Endothelial cell of umbilical vein (primary cell): ENCODE results near the gene TLR6. TPM values are rescaled to one million over a fixed set of nuclear protein-coding genes. Genes with fewer than 3 reads are reported as not detected.
A peak's percentile ranks its signal among the peaks of the same experiment; 100 is the strongest.

ENCODE experiments used
- BruUV-seq: library from RNA; stranded (reverse); fragments of 400-500 nt; replicated peaks from 2 replicates; lab custom pipeline; 2021; lab: Mats Ljungman, UMichigan
- CTCF ChIA-PET: fragments of 300-600, 350-600 bp; sonication (Branson Sonifier 250); formaldehyde crosslinking; loops from one replicate; lab custom pipeline; 2021; ENCODE audit warnings: antibody characterized with exemption, inconsistent platforms; lab: Charles Lee
- POLR2A ChIA-PET: fragments of 300-600, 350-600 bp; sonication (Branson Sonifier 250); formaldehyde crosslinking; loops from one replicate; lab custom pipeline; 2021; ENCODE audit warnings: antibody characterized with exemption, inconsistent platforms; lab: Charles Lee
- DNase-seq: peaks from one replicate; pipeline ENCODE4 v3.0.0-alpha.2; 2011; ENCODE audit warnings: low read depth, low spot score
- FAIRE-seq: peaks from 2 replicates; lab custom pipeline; 2011; peaks lifted over from hg19 to GRCh38; lab: Jason Lieb, UNC
- H2AFZ ChIP-seq: 2 replicates; pipeline ENCODE4 v1.6.0; 2012; ENCODE audit warnings: low read depth, low read length, control low read depth, inconsistent platforms
- H3K27ac ChIP-seq: 2 replicates; pipeline ENCODE4 v1.5.1; 2011; ENCODE audit warnings: low read depth, mild to moderate bottlenecking, control low read depth, low read length, moderate library complexity; ENCODE audit not compliant: insufficient read depth
- H3K27me3 ChIP-seq, 2 experiments: 2 replicates each; pipeline versions ENCODE4 v1.6.0 to v1.6.1; 2011; ENCODE audit warnings: low read length in 2 of 2, mixed read lengths in 1 of 2; ENCODE audit not compliant: control insufficient read depth in 2 of 2, insufficient read depth in 2 of 2
- H3K36me3 ChIP-seq, 2 experiments: 2 replicates in 1 of 2; 3 replicates in 1 of 2; pipeline ENCODE4 v1.5.1; 2011; ENCODE audit warnings: low read length in 2 of 2, mild to moderate bottlenecking in 1 of 2, moderate library complexity in 1 of 2; ENCODE audit not compliant: control insufficient read depth in 2 of 2, insufficient read depth in 2 of 2; ENCODE audit errors: extremely low read depth in 1 of 2
- H3K4me1 ChIP-seq: 3 replicates; pipeline ENCODE4 v1.5.1; 2011; ENCODE audit warnings: mild to moderate bottlenecking, low read length; ENCODE audit not compliant: control insufficient read depth, insufficient read depth; ENCODE audit errors: extremely low read depth
- H3K4me2 ChIP-seq: 2 replicates; pipeline ENCODE4 v1.6.1; 2011; ENCODE audit warnings: low read length, control low read depth, mixed read lengths; ENCODE audit not compliant: insufficient read depth
- H3K4me3 ChIP-seq, 3 experiments: fragments of 200-600 bp in 1 of 3; sonication (generic), shearing (Covaris generic) in 1 of 3; replicated peaks in 1 of 3; 2 replicates each; pipeline ENCODE4 v1.5.1; 2011 to 2016; ENCODE audit warnings: control low read depth in 3 of 3, low read length in 3 of 3, mild to moderate bottlenecking in 2 of 3, inconsistent platforms in 1 of 3, low read depth in 1 of 3, moderate library complexity in 1 of 3; ENCODE audit not compliant: insufficient read depth in 1 of 3
- H3K79me2 ChIP-seq: 2 replicates; pipeline ENCODE4 v1.6.0; 2012; ENCODE audit warnings: low read length, inconsistent platforms; ENCODE audit not compliant: control insufficient read depth, insufficient read depth
- H3K9ac ChIP-seq: replicated peaks from 2 replicates; pipeline ENCODE3; 2011; ENCODE audit warnings: low read length, control low read depth; ENCODE audit not compliant: insufficient read depth; ENCODE audit errors: extremely low read depth
- H3K9me1 ChIP-seq: replicated peaks from 3 replicates; pipeline ENCODE4 v1.6.0; 2011; ENCODE audit warnings: mild to moderate bottlenecking, low read length; ENCODE audit not compliant: control insufficient read depth, insufficient read depth; ENCODE audit errors: extremely low read depth
- H3K9me3 ChIP-seq: replicated peaks from 2 replicates; pipeline ENCODE4 v1.5.1; 2012; ENCODE audit warnings: low read length, inconsistent platforms; ENCODE audit not compliant: control insufficient read depth, insufficient read depth
- H4K20me1 ChIP-seq: replicated peaks from 2 replicates; pipeline ENCODE3; 2011; ENCODE audit warnings: mild to moderate bottlenecking, low read length; ENCODE audit not compliant: control insufficient read depth, insufficient read depth; ENCODE audit errors: extremely low read depth
- EZH2 ChIP-seq: IDR thresholded peaks from 2 replicates; pipeline ENCODE4 v1.6.1; 2012; ENCODE audit warnings: borderline replicate concordance, low read depth, mild to moderate bottlenecking, moderate library complexity, low read length, inconsistent platforms; ENCODE audit not compliant: severe bottlenecking
- GATA2 ChIP-seq: IDR thresholded peaks from 2 replicates; pipeline ENCODE4 v1.7.0; 2011; ENCODE audit warnings: low read depth, mild to moderate bottlenecking, moderate library complexity, mixed read lengths, low read length; ENCODE audit not compliant: insufficient read length, insufficient read depth
- JUN ChIP-seq: IDR thresholded peaks from 2 replicates; pipeline ENCODE4 v1.6.1; 2011; ENCODE audit warnings: borderline replicate concordance, low read depth; ENCODE audit not compliant: insufficient read length, insufficient read depth
- MYC ChIP-seq: IDR thresholded peaks from one replicate; pipeline ENCODE4 v1.6.1; 2011; ENCODE audit warnings: mild to moderate bottlenecking, low read depth, low read length
- POLR2A ChIP-seq: IDR thresholded peaks from 2 replicates; pipeline ENCODE4 v1.6.1; 2012; ENCODE audit warnings: low read depth, mild to moderate bottlenecking, control low read depth, low read length
- POLR2AphosphoS5 ChIP-seq: IDR thresholded peaks from 2 replicates; pipeline ENCODE4 v1.6.1; 2012; ENCODE audit warnings: low read depth, mild to moderate bottlenecking, control low read depth, low read length, moderate library complexity; ENCODE audit not compliant: insufficient read depth
- dilution Hi-C: fragments of 300-500 bp; cut with MboI; formaldehyde crosslinking; loops from one replicate; pipeline ENCODE4 v1.15.0; 2019; ENCODE audit warnings: low sequenced_read_pairs; ENCODE audit not compliant: extremely low pct_ligation_motif_present
- intact Hi-C: fragments of 100-400 bp; cut with micrococcal nuclease; formaldehyde crosslinking; loops from one replicate; pipeline ENCODE4 v1.10.0; 2022
- polyA plus RNA-seq, 4 experiments: library from polyadenylated mRNA; depleted of rRNA in 3 of 4; stranded (reverse) in 3 of 4; unstranded in 1 of 4; fragments of >200 nt; gene quantifications; 2 replicates each; pipeline versions ENCODE4 v1.2.1 to v1.2.3, GENCODE V29; 2011 to 2012; ENCODE audit warnings: missing spikeins in 1 of 4
- total RNA-seq: library from RNA; stranded (reverse); gene quantifications from 2 replicates; pipeline ENCODE4 v1.2.3, GENCODE V29; 2021
- TF ChIP-seq, protein P1 (sequence below), 2 donors: IDR thresholded peaks; 1 replicate in 1 of 2; 2 replicates in 1 of 2; pipeline ENCODE4 v1.5.1; 2011; ENCODE audit warnings: low read length in 2 of 2, mild to moderate bottlenecking in 2 of 2, moderate library complexity in 2 of 2, control low read depth in 1 of 2, inconsistent platforms in 1 of 2, low read depth in 1 of 2; ENCODE audit not compliant: insufficient read depth in 1 of 2; ENCODE audit errors: extremely low read depth in 1 of 2

Gene TLR6
- total and polyA plus RNA-seq, 2 donors (not counting 3 experiments of a cell fraction or from before 2014, with no cell fraction given) = 0.19 to 1.7 TPM

DNA sequence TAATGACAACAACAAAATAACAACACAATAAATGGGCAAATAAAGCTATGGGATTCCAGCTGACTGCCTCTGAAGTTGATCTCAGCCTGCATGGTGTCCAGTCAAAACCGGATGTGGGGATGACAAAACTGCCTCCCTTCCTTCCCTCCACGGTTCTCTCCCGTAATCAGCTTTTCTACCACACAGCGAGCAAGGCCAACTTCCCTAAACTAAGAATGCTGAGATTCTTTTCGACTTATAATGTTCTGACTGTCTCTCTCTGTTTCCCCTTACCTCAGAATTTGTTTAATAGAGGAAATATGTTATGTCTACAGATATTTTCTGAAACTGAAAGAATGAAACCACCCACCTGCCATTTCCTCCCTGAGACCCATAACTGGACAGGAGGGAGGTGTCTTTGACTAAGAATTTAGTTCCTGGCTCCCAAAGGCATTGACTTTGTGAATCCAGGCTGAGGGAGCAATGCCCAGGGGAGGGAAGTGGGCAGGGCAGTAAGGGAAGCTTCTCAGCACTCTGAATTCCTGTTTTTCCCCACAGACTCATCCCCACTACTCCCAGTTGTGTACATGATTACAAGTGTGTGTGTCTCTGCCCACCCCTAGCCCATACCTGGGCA lies 51.0 kb downstream of the TLR6 start:
- intact Hi-C loops = loop anchor here (1.0 to 2.0 kb wide), 2 partner anchors 46 to 51 kb away; partner anchors contain the start of gene TLR6
- H3K27ac ChIP-seq = peak overlapping the region; percentile 30

GRCh38 chr4:38804654-38805295 lies 51.8 kb downstream of the TLR6 start, which contains the start of gene TLR1:
TSS of gene TLR1 (minus strand) at chr4:38804791. CDS start at chr4:38798831, 5,960 bp downstream.
- CTCF ChIA-PET = interaction anchor here (0.7 to 4.6 kb wide), 32 partner anchors 8 to 631 kb away, joined by 3 to 31 read pairs (median 4); partner anchors contain the start of gene TLR10

More for the DNA sequence above, 51.0 kb downstream of the TLR6 start:
- Histone ChIP-seq H2AFZ (peak overlapping the region; percentile 100), H3K79me2 (no peaks in the 10 kb centered on the region), H4K20me1 (no peaks in the 10 kb centered on the region), H3K27me3 (peaks cover 0 to 3% of the 10 kb centered on the region in 2 experiments), H3K4me2 (peak overlapping the region; percentile 80), H3K36me3 (no peaks in the 10 kb centered on the region), H3K9ac (peak overlapping the region; percentile 39), H3K4me3 (peak overlapping the region in 2 of 3 experiments; percentile 11 to 54), H3K9me1 (no peaks in the 10 kb centered on the region), H3K4me1 (peaks cover 19% of the 10 kb centered on the region), H3K9me3 (no peaks in the 10 kb centered on the region)
- dilution Hi-C loops = no loop called here
- TF ChIP-seq JUN (no peak), POLR2A (no peak), EZH2 (no peak), POLR2AphosphoS5 (peak; percentile 31), GATA2 (no peak)
- FAIRE-seq (peak; percentile 95), DNase-seq (peak; percentile 44)
- ChIA-PET POLR2A (no interaction called here), CTCF (interaction anchor here (0.7 to 4.6 kb wide), 16 partner anchors 9 to 626 kb away, joined by 3 to 31 read pairs (median 4); partner anchors contain the start of gene TLR10)
- BruUV-seq = no TSS peak

More at GRCh38 chr4:38804654-38805295, 51.8 kb downstream of the TLR6 start, which contains the start of gene TLR1:
- DNase-seq (peak; percentile 89), FAIRE-seq (peak; percentile 89)
- H3K27me3 ChIP-seq = no peaks in the 10 kb centered on the region
- H3K9me1 ChIP-seq = no peaks in the 10 kb centered on the region
- H3K4me2 ChIP-seq = peak within 1 kb of the TSS; percentile 80
- H3K27ac ChIP-seq = peak within 1 kb of the TSS; percentile 30
- TF ChIP-seq POLR2AphosphoS5 (no peak), MYC (no peak)
- TF ChIP-seq, protein P1, sequence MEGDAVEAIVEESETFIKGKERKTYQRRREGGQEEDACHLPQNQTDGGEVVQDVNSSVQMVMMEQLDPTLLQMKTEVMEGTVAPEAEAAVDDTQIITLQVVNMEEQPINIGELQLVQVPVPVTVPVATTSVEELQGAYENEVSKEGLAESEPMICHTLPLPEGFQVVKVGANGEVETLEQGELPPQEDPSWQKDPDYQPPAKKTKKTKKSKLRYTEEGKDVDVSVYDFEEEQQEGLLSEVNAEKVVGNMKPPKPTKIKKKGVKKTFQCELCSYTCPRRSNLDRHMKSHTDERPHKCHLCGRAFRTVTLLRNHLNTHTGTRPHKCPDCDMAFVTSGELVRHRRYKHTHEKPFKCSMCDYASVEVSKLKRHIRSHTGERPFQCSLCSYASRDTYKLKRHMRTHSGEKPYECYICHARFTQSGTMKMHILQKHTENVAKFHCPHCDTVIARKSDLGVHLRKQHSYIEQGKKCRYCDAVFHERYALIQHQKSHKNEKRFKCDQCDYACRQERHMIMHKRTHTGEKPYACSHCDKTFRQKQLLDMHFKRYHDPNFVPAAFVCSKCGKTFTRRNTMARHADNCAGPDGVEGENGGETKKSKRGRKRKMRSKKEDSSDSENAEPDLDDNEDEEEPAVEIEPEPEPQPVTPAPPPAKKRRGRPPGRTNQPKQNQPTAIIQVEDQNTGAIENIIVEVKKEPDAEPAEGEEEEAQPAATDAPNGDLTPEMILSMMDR (IDR thresholded peaks at IDR 0.05; ENCODE audit: extremely low read depth in 1 of 2, insufficient read depth in 1 of 2, low read depth in 1 of 2, low read length in 2 of 2) = peak; percentile 15 to 36
- intact Hi-C loops (loop anchor here (1.0 to 2.0 kb wide), 2 partner anchors 45 to 52 kb away; partner anchors contain the start of gene TLR6), dilution Hi-C loops (no loop called here)
- H4K20me1 ChIP-seq = no peaks in the 10 kb centered on the region
- H3K4me1 ChIP-seq = peaks cover 19% of the 10 kb centered on the region
- H3K79me2 ChIP-seq = no peaks in the 10 kb centered on the region
- BruUV-seq = no TSS peak
- H3K4me3 ChIP-seq = peak within 1 kb of the TSS in 2 of 3 experiments; percentile 11 to 54
- no peaks in the 10 kb centered on the region for H3K36me3 ChIP-seq
- peak within 1 kb of the TSS; percentile 39 for H3K9ac ChIP-seq
- no peaks in the 10 kb centered on the region for H3K9me3 ChIP-seq
- H2AFZ ChIP-seq = peak within 1 kb of the TSS; percentile 100
- POLR2A ChIA-PET = no interaction called here
